Measurements from ENCODE around the gene SRD5A3.
"Not testable (repeated sequence)": the region's sequence is repeated elsewhere in the genome, so short reads cannot be mapped to it uniquely, and the experiment has no call there.

Gene SRD5A3

GRCh38 chr4:55347610-55348228 is 1.7 kb downstream of the SRD5A3 start:
- DNase-seq, result peak; percentile 62

- DNase-seq, result no peak
Measured at GRCh38 chr4:55348466-55348865, 2.4 kb downstream of the SRD5A3 start.

GRCh38 chr4:55350870-55351269 is 4.8 kb downstream of the SRD5A3 start:
- DNase-seq, result not testable (repeated sequence)

GRCh38 chr4:55351824-55352223 is 5.8 kb downstream of the SRD5A3 start:
- DNase-seq, result no peak

GRCh38 chr4:55352726-55353125 is 6.7 kb downstream of the SRD5A3 start:
- no peak for DNase-seq

DNA sequence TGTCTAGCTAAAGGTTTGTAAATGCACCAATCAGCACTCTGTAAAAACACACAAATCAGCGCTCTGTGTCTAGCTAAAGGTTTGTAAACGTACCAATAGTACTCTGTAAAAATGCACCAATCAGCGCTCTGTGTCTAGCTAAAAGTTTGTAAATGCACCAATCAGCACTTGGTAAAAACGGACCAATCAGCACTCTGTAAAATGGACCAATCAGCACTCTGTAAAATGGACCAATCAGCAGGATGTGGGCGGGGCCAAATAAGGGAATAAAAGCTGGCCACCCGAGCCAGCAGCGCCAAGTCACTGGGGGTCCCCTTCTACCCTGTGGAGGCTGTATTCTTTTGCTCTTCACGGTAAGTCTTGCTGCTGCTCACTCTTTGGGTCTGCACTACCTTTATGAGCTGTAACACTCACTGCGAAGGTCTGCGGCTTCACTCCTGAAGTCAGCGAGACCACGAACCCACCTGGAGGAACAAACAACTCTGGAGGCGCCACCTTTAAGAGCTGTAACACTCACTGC is 7.2 kb downstream of the SRD5A3 start:
- DNase-seq, result not testable (repeated sequence)

- DNase-seq, result no peak
Measured at GRCh38 chr4:55354648-55355047, 8.6 kb downstream of the SRD5A3 start.

DNA sequence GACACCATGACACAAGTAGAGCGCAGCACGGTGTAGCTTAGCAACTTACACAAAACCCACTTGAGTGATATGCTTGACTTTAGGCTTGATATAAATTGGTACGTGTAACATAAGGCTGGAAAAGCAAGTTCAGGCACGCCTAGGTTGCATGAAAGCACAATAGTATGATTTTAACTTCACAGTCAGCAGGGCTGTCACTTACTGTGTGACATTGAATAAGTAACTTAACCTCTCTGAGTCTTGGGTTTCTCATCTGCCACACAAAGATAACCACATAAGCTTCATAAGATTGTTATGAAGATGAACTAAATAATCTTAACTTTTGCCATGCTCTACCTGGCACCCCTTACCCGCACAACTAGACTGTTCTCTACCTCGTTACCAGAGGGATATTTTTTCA is 9.5 kb downstream of the SRD5A3 start:
- DNase-seq, result no peak

DNA sequence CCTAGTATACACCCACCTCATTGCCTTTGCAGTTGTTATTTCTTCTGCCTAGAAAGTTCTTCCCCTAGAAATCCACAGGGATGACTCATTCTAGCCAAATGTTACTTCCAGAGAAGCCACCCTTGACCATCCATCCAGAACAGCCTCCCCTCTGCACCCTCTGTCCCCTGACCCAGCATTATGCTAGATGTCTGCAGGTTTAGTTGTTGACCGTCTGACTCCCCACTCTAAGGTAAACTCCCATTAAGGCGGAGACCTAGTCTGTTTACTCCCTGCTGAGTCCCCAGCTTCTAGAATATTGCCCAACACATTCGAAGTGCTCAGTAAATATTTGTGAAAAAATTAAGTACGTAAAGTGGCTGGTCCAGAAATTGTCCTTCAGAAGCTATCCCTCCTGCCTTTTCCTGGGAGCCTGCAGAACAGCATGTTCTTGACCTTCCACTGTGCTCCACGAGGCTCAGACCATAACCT is 11.0 kb downstream of the SRD5A3 start:
- DNase-seq, result no peak

DNA sequence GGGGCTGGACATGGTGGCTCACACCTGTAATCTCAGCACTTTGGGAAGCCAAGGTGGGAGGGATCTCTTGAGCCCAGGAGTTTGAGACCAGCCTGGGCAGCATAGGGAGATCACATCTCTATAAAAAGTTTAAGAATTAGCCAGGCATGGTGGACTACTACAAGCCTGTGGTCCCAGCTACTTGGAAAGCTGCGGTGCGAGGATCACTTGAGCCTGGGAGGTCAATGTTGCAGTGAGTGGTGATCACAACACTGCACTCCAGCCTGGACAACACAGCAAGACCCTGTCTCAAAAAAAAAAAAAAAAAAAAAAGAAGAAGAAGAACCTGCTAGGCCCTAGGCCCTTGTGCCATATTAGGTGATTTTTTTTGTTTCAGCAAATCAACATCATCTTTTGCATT is 12.2 kb downstream of the SRD5A3 start:
- DNase-seq, result no peak

DNA sequence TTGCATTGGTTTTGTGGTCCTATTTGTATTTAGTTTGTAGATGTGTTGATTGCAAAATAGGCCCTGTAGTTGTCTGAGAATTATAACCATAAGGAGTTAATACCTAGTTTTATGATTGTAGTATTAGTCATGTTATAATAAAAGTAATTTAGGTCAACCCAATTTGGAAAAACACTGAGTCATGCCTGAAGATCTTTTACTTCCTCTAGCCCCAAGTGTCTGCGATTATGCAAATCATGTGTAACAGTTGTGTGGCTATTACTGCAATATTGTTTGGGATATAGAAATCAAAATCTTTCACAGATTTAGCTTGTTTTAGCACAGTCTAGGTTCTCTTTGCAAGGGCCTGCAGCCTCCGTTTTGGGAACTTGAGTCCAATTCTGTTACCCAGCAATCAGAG is 12.6 kb downstream of the SRD5A3 start:
- peak; percentile 78 for DNase-seq

GRCh38 chr4:55359397-55359916 is 13.4 kb downstream of the SRD5A3 start:
- no peak for DNase-seq

- not testable (repeated sequence) for DNase-seq
Measured at GRCh38 chr4:55362938-55363337, 16.9 kb downstream of the SRD5A3 start.

GRCh38 chr4:55363691-55364351 is 17.8 kb downstream of the SRD5A3 start:
- no peak for DNase-seq

- no peak for DNase-seq
Measured at GRCh38 chr4:55364691-55365344, 18.8 kb downstream of the SRD5A3 start.

- DNase-seq, result no peak
Measured at GRCh38 chr4:55365345-55365728, 19.3 kb downstream of the SRD5A3 start.

GRCh38 chr4:55366621-55367020 is 20.6 kb downstream of the SRD5A3 start:
- DNase-seq, result no peak

GRCh38 chr4:55367084-55367722 is 21.2 kb downstream of the SRD5A3 start:
- DNase-seq, result no peak

DNA sequence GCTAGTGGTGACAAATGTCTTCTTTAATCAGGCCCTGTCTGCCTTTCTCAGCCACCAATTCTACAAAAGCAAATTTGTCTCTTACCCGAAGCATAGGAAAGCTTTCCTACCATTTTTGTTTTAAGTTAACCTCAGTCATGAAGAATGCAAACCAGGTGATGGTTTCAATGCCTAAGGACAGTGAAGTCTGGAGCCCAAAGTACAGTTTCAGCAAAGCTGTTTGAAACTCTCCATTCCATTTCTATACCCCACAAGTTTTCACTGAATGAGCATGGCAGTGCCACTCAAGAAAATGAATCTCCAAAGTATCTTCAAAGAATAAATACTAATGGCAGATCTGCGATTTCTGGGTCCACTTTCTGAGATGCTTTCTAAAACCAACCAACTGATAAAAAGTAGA is 23.9 kb downstream of the SRD5A3 start:
- no peak for DNase-seq

- no peak for DNase-seq
Measured at GRCh38 chr4:55372259-55372658, 26.2 kb downstream of the SRD5A3 start.

DNA sequence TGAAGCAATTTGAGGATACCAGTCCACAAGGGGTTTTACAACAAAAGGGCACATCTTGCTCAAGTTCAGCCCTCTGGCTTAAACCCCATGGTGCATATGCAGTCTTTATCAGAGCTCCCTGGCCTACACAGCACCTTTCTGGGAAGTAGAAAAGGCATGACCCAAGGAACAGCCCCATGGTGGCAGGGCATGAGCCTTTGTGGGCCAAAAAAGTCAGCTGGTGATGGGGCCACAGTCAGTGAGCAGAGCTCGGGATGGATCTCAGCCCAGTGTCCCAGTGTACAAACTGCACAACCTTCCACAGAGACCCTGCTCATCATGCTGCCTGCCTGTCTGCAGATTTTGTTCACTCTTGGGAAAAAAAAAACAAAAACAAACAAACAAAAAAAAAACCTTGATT is 27.4 kb downstream of the SRD5A3 start:
- DNase-seq, result no peak

- DNase-seq, result no peak
Measured at GRCh38 chr4:55376698-55377097, 30.7 kb downstream of the SRD5A3 start.
